ENCODE measurements around the gene ADCY5.

- TF ChIP-seq CTCF (IDR thresholded peaks at IDR 0.05) (no peak), POLR2A (IDR thresholded peaks at IDR 0.05) (no peak)
Measured at GRCh38 chr3:123479891-123480290, 31.0 kb upstream of the ADCY5 start.

All from lower leg skin (tissue), 3 donors.